HG03039 (cell line): ENCODE data around the gene MYOZ1.
"Not testable (repeated sequence)": the region's sequence is repeated elsewhere in the genome, so short reads cannot be mapped to it uniquely, and the experiment has no call there.

Source experiments
- ATAC-seq: cut with Tn5 transposase; IDR thresholded peaks from one replicate; pipeline ENCODE4 v1.9.1; 2021; ENCODE audit warnings: mild to moderate bottlenecking, moderate library complexity; ENCODE audit not compliant: unreplicated experiment

MYOZ1 gene, protein sequence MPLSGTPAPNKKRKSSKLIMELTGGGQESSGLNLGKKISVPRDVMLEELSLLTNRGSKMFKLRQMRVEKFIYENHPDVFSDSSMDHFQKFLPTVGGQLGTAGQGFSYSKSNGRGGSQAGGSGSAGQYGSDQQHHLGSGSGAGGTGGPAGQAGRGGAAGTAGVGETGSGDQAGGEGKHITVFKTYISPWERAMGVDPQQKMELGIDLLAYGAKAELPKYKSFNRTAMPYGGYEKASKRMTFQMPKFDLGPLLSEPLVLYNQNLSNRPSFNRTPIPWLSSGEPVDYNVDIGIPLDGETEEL

DNA sequence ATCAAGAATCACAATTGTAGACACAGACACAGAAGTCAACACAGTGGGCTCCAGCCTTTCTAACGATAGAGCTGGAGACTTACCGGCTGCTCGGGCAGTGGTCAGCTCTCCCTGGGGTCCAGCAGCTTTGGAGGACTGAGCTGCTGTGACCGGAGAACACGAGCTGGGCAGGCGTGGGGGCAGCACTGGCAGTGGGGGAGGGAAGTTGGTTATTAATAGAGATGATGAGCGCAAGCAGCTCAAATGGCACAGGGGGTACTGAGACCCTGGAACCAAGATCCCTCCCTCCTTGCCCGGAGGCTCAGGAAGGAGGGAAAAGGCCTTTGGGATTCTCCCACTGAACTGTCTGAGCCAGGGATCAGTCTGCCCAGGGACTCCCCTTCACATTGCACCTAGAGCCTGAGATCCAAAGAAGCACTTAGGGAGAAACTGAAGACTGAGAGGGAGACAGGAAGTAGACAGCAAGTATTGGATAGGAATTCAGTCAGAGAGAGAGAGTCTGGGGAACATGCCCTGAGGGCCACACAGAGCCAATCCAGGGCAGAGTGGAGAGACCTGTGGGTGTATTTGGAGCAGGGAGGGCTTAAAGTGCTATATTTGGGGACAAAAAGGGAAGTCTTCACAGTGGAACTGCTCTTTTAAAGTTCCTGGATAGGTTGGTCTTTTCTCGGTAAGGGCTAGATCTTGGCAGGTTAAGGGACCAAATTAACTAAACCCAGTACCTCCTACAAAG lies at the start of gene MYOZ1:
MYOZ1 (minus strand) TSS at position 147 of the 733 bp plus-strand sequence. CDS start 1,457 bp downstream, outside the sequence.
- no peak for ATAC-seq

DNA sequence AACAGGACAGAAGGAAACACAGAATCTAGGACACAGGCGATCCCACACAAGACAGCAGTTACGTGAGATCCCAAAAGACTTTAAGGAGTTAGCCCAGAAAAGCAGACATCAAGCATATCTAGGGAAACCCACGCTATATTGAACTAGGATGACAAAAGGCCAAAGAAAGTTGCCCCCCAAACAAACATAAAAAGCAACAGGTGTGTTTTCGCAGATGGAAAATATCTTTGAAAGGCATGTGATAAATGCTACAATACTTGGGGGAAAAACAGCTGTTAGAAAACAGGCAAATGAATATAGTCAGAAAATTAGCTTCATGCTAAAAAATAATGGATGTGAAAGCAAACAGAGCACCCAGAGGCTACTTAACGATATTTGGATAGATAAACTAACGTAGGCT lies 49.5 kb upstream of the MYOZ1 start:
- ATAC-seq, result not testable (repeated sequence)

- ATAC-seq, result not testable (repeated sequence)
These were observed 48.3 kb upstream of the MYOZ1 start for GRCh38 chr10:73689596-73689995.

DNA sequence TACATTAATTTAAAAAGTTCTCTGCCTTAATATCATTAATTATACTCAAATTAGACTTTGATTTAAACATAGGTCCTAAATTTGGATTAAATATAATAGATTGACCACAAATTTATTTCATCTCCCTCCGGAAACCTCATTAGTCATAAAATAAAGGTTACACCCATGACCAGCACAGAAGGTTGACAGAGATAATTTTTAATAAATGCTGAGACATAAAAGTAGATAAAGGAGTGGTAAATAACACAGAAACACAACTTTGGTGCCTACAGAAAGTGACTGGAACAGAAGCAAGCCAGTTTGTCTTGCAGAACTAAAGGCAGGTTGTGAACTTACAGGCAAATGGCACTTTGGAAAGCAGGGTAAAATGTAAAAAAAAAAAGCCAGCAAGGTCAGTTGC lies 46.4 kb upstream of the MYOZ1 start:
- ATAC-seq, result not testable (repeated sequence)

DNA sequence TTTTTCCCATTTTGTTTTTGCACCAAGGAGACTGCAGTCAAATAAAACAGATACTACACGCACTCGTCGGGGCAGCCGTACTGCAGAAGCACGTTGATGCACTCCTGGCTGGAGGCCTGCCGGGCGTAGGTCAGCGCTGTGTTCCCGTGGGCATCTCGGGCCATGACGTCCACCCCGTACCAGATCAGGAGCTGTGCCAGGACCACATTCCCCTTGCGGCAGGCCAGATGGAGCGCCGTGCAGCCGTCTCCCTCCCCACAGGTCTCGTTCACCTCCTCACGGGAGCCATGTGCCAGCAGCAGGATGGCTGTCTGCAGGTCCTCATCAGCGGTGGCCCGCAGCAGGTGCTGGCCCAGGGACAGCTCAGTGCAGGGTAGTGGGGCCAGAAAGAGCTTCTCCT lies 33.3 kb upstream of the MYOZ1 start:
- not testable (repeated sequence) for ATAC-seq

DNA sequence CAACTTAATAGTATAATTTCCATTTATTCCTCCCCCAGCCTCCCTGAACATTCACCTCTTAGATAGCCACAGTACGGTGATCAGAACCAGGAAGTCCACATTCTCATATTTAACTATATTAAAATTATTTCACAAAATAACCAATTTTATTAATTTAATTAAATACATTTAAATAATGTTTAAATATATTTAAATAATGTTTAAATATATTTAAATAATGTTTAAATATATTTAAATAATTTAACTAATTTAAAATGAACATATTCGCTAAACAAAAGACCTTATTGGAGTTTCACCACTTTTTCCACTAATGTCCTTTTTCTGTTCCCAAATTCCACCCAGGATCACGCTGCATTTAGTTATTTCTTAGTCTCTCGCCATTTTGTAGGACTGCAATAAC lies 27.1 kb upstream of the MYOZ1 start:
- not testable (repeated sequence) for ATAC-seq

DNA sequence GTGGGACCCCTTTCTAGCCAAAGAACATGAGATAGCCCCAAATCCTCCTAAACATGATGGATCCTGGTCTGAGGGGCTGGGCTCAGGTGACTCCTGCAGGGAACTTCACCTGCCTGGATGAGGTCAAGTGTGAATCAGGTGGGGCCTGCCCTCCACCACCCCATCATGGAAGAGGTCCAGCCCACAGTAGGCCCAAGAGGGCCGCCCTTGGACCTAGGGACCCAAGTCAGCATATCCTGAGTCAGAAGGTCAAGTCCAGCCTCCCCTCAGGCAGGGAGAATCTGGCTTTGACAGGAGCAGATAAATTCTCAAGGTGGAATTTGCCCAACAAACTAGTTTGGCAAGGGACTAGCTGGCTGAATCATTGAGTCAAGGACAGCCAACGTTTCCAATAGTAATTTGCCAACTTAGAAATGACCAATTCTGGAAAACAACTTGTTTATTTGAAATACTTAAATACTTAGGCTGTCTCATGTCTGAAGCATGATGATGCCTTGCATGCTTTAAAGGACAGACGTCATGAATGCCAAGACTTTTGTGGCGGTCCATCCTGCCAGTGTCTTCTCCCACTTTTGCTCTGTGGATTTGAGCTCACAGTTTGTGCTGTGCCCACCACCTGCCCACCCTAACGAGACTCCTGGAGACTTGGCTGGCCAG lies 25.0 kb upstream of the MYOZ1 start:
- ATAC-seq, result not testable (repeated sequence)

DNA sequence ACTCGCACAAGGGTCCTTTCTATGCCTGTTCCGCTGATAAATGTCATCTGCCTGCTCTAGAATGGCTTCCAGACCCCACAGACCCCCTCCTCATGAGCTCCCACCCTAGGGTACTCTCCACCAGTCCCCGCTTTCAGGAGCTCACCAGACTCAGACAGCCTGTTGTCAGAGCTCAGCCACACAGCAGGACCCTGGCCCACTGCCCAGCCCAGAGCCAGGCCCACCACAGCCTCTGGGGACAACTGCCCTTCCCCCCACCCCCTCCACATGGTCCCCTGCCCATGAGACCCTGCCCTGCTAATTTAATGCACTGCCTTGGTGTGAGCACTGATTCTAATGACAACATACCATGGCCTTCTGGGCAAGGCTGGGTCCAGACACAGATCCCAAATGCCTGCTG lies 24.3 kb upstream of the MYOZ1 start:
- not testable (repeated sequence) for ATAC-seq

DNA sequence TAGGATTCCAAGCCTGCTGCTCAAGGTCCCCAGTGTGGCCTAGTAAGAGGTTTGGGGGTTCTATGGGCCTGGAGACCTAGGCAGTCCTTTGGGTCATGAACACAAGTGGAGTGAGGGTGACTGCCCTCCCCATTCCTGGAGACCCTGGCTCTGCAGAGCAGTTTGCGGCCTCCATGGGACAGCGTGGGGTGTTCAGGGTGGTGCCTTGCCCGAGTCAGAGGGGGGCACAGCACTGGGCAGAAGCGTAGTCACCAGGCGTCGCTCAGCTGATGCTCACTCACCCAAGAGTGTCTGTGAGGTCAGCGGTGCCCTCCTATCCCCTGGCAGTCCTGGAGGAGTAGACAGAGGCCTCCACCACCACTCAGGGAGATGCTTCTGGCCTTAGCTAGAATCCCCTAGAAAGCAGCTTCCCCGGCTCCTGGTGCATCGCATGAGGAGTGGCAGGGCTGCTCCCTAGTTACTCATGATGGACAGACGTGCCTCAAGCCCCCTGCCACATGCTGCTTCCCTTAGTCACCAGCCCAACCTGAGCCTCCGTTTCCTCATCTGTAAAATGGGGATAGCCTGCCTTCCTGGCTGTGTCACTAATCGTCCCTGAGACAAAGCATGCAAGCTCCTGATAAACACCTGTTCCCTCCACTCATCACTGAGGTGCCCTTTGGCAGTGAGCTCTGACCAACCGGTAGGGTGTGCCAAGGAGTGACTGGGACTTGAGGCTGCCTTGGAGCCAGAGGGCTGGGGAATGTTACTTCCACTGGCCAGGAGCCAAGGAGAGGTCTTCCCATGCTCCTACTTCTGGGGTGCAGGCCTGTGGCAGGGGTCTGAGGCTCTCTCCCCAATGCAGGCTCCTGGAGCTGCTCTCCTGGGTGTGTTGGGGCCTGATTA lies 23.1 kb upstream of the MYOZ1 start:
- ATAC-seq, result not testable (repeated sequence)

DNA sequence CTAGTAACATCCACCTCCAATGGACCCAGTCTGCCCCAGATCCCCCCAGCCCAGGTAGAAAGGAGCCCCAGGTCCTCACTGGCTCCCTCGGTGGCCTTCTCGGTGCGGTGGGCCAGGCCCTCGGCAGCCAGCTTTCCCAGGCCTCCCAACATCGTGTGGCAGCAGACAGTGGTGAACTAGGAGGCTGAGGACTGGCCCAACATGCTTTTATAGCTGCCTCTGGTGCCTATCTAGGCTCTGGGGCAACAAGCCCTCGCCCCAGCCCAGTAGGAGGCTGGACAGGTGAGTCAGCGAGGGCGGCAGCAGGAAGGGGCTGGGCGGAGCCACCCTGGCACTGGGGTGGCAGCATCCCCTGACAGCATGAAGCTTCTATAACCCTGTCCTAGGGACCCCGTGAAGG lies 22.3 kb upstream of the MYOZ1 start:
- not testable (repeated sequence) for ATAC-seq

DNA sequence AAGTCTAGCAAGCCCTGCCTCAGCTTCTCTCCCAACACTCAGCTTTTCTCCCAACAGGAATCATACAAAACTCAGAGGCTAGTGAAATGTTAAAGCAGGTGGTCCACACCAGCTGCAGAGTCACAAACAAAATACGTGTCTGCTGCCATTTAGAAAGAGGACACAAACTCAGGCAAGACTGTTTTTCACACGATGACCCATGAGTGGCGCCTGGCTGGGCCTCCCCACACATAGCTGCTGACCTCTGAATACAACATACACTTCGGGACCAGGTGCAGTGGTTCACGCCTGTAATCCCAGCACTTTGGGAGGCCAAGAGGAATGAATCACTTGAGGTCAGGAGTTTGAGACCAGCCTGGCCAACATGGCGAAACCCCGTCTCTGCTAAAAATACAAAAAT lies 21.4 kb upstream of the MYOZ1 start:
- ATAC-seq, result not testable (repeated sequence)

- ATAC-seq, result no peak
These were observed 14.7 kb upstream of the MYOZ1 start, which contains the start of gene SYNPO2L for GRCh38 chr10:73655990-73656298. Gene SYNPO2L, minus strand, starts transcription at chr10:73656029. Its CDS starts 107 bp downstream, at chr10:73655922.

DNA sequence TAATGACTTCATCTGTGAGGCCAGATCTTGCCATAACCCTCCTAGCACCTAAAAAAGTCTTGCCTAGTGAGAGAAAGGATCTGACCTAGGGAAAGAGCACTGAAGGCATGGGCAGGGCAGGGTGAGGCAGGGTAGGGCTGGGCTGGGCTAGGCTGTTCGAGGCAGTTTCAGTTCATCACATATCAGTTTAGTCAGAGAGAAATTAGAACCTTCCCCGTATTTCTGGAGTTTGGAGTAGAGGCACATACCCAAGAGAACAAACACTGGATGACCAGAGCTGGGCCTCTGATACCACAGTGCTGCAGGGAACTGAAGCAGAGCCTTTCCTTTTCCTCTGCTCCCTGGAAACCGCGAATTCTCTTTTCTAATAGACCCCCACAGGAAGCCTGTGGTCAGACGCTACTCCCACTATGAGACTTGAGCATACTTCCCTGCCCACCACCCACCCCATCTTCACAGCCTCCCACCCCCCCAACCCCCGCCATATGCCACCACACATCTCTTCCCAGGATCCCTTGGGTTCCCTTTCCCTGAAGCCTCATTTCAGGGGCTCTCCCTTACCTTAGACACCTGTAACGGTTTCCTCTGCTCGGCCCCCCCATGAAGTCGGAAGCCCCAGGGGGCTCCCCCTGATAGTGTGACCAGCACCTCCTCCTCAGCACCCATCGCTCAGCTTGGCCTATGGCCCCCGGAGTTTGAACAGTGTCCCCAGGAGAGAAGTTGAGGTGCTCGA lies 14.1 kb upstream of the MYOZ1 start:
- no peak for ATAC-seq

DNA sequence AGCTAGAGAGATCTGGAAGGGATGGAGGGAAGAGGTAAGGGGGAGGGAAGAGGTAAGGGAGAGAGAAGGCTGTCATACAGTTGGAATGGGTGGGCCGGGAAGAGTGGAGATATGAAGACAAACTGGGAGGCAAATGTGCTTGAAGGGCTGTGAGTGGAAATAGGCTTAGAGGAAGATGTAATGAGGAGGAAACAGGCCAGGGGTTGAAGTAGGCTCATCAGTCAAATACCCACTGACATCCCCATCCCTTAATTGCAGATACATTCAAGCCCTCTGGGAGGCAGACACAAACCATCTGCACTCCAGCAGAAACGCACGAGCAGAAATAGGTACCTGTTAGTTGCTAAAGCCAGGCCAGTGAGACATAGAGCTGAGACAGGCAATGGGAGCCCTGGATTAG lies 12.4 kb upstream of the MYOZ1 start:
- ATAC-seq, result no peak

DNA sequence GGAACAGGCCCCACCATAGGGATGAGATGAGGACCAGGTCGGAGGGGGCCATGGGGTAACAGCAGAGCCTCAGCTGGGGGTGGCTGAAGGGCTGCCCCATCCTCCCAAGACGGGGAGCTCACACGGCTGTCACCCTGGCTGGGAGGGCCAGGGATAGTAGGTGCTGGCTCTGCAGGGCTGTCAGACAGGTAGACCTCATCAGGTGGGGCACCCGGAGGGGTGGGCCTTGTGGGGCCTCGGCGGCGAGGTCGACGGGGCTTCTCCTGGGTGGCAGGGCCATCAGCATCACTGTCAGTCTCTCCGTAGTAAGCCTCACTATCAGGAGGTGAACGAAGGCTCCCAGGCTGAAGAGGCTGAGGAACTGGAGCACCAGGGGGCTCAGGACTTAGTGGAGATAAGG lies 11.9 kb upstream of the MYOZ1 start:
- no peak for ATAC-seq

- no peak for ATAC-seq
These were observed 9.5 kb upstream of the MYOZ1 start for GRCh38 chr10:73650537-73651331.

DNA sequence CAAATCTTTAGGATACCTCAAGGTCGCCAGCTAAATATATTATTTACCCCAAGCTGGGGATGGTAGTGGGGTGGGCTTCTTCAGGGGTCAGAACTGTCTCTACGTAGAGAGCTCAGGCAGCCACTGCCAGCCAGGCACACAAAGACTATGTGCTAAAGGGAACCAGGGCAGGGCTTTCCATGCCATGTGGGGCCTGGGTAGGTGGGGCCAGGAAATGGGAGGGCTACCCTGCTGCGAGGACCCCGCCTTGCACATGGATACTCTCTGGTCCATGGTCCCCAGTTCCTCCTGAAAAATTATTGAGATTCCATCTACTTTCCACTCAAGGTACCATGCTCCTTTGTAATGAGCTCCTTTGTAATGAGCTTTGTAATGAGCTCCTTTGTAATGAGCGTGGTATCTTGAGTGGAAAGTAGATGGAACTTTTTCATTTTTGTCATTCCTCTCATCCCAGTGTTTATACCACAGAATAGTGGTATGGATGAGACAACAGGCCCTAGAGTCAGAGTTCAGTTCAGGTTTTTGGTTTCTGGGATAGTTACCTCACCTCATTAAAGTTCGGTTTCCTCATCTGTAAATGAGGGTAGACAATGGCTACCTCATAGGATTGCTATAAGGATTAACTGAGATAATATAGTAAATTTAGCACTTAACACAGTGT lies 8.7 kb upstream of the MYOZ1 start:
- ATAC-seq, result no peak

DNA sequence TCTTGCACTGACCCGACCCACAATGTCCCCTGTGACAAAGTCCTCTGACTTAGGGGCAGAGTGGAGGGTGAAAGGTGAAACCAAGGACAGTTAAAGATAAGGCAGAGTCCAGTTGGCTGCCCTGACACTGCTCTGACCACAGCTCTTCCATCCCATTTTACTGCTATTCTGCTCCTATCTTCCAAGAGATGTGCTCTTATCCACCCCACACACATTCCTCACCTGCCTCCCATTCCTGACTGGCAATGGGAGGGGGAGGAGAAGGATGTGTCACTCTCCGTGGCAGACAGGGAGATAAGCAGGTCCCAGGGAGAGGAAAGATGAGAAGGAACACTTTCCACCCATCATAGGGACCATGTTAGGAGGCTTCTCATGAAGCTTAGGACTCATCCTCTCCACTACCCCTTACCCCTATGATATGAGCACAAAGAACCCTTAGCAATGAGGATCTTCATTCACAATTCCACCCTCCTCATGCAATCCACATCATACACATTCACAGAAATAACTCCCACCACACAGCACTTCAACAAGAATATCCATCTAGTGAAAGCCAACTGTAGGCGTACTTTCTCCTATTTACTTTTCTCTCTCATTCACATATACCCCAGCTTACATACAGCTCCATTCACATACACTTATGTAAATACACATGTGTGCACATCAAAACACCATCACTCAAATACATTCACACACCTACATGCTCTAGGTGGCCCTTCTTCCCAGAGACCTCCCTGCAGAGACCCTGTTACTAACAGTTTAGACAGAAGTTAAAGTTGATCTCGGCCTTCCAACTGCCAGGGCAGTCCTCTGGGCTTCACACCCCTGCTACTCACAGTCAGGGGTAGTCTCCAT lies 7.9 kb upstream of the MYOZ1 start:
- no peak for ATAC-seq
